Neural progenitor cell (in vitro differentiated cells): ENCODE measurements around the gene CTNNA1. TPM values are rescaled to one million over a fixed set of nuclear protein-coding genes. Genes with fewer than 3 reads are reported as not detected.

Experiments
- DNase-seq: peaks from one replicate; pipeline ENCODE4 v3.0.0-alpha.2; 2016; ENCODE audit warnings: low spot score
- H2AFZ ChIP-seq: fragments of 200-600 bp; sonication (generic); replicated peaks from 2 replicates; pipeline ENCODE4 v1.6.1; 2016; ENCODE audit warnings: antibody characterized with exemption
- H3F3A ChIP-seq: fragments of 200-600 bp; sonication (generic); 2 replicates; pipeline ENCODE4 v1.6.1; 2016; ENCODE audit warnings: antibody characterized with exemption, low read depth
- H3K27ac ChIP-seq: fragments of 200-600 bp; sonication (generic); 2 replicates; pipeline ENCODE4 v1.5.1; 2016; ENCODE audit warnings: mild to moderate bottlenecking
- H3K27me3 ChIP-seq: fragments of 200-600 bp; sonication (generic); 2 replicates; pipeline ENCODE4 v1.6.1; 2016; ENCODE audit warnings: mild to moderate bottlenecking, moderate library complexity
- H3K36me3 ChIP-seq: fragments of 200-600 bp; sonication (generic); 2 replicates; pipeline ENCODE4 v1.5.1; 2016
- H3K4me1 ChIP-seq: fragments of 200-600 bp; sonication (generic); 2 replicates; pipeline ENCODE4 v1.6.1; 2016; ENCODE audit warnings: mixed run types
- H3K4me2 ChIP-seq: fragments of 200-600 bp; sonication (generic); 2 replicates; pipeline ENCODE4 v1.6.1; 2016
- H3K4me3 ChIP-seq: fragments of 200-600 bp; sonication (generic); 2 replicates; pipeline ENCODE4 v1.5.1; 2016
- H3K79me2 ChIP-seq: fragments of 200-600 bp; sonication (generic); 2 replicates; pipeline ENCODE4 v1.6.1; 2016; ENCODE audit warnings: low read depth
- H3K9ac ChIP-seq: fragments of 200-600 bp; sonication (generic); 2 replicates; pipeline ENCODE4 v1.6.1; 2016
- H3K9me3 ChIP-seq: fragments of 200-600 bp; sonication (generic); 2 replicates; pipeline ENCODE4 v1.5.1; 2016; ENCODE audit warnings: low read depth
- H4K20me1 ChIP-seq: fragments of 200-600 bp; sonication (generic); 2 replicates; pipeline ENCODE4 v1.6.1; 2016; ENCODE audit warnings: low read depth
- H3K27ac Mint-ChIP-seq: 3 replicates; pipeline ENCODE4 v1.8.0; 2021; ENCODE audit warnings: mixed read lengths
- H3K27me3 Mint-ChIP-seq: 2 replicates; pipeline ENCODE4 v1.8.0; 2022; ENCODE audit warnings: low read depth, mild to moderate bottlenecking, inconsistent platforms, moderate library complexity, mixed read lengths; ENCODE audit not compliant: insufficient read depth
- H3K36me3 Mint-ChIP-seq: 3 replicates; pipeline ENCODE4 v1.8.0; 2021; ENCODE audit warnings: mixed read lengths
- H3K4me1 Mint-ChIP-seq: 3 replicates; pipeline ENCODE4 v1.8.0; 2021; ENCODE audit warnings: mixed read lengths
- H3K4me3 Mint-ChIP-seq: 3 replicates; pipeline ENCODE4 v1.8.0; 2021; ENCODE audit warnings: mild to moderate bottlenecking, moderate library complexity, mixed read lengths
- H3K9me3 Mint-ChIP-seq: 3 replicates; pipeline ENCODE4 v1.8.0; 2020; ENCODE audit warnings: mixed read lengths
- EZH2 ChIP-seq: fragments of 200-600 bp; sonication (generic); IDR thresholded peaks from 2 replicates; pipeline ENCODE4 v1.6.1; 2017; ENCODE audit warnings: antibody characterized with exemption, mild to moderate bottlenecking, moderate library complexity
- EZH2phosphoT487 ChIP-seq: fragments of 200-600 bp; sonication (generic); IDR thresholded peaks from 2 replicates; pipeline ENCODE4 v1.6.1; 2017; ENCODE audit warnings: antibody characterized with exemption
- total RNA-seq: library from RNA; depleted of rRNA; stranded (reverse); fragments of >200 nt; gene quantifications from 2 replicates; pipeline ENCODE4 v1.2.3, GENCODE V29; 2015; ENCODE audit warnings: low replicate concordance
- TF ChIP-seq, protein P1 (sequence below): fragments of 200-600 bp; sonication (generic); IDR thresholded peaks from 2 replicates; pipeline ENCODE4 v1.5.1; 2017; ENCODE audit warnings: antibody characterized with exemption, mild to moderate bottlenecking

CTNNA1 gene
- total RNA-seq, 1 donor from 2014 or later = 305 TPM

DNA sequence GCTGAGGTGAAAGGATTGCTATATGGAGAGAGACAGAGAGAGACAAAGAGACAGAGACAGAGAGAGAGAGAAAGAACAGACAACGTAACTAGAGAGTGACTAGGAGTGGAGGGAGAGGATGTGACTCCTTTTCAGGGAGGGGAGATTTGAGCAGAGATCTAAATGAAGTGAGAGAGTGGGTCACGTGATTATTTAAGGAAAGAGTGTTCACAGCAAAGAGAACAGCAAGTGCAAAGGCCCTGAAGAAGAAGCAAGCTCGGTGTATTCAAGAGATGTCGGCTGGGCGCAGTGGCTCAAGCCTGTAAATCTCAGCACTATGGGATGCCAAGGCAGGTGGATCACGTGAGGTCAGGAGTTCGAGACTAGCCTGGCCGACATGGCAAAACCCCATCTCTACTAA is 40.9 kb upstream of the CTNNA1 start:
- no peaks in the 10 kb centered on the region for H3K9me3 ChIP-seq
- Mint-ChIP-seq H3K9me3 (no peaks in the 10 kb centered on the region), H3K27ac (no peak overlapping the region), H3K27me3 (peaks cover 10% of the 10 kb centered on the region), H3K36me3 (no peaks in the 10 kb centered on the region), H3K4me1 (peaks cover 30% of the 10 kb centered on the region), H3K4me3 (no peak overlapping the region)
- H4K20me1 ChIP-seq = no peaks in the 10 kb centered on the region
- H3K4me1 ChIP-seq = peaks cover 30% of the 10 kb centered on the region
- no peak overlapping the region for H2AFZ ChIP-seq
- H3F3A ChIP-seq = peaks cover 44% of the 10 kb centered on the region
- no peak overlapping the region for H3K4me2 ChIP-seq
- no peak overlapping the region for H3K4me3 ChIP-seq
- H3K36me3 ChIP-seq = no peaks in the 10 kb centered on the region
- TF ChIP-seq, protein P1, sequence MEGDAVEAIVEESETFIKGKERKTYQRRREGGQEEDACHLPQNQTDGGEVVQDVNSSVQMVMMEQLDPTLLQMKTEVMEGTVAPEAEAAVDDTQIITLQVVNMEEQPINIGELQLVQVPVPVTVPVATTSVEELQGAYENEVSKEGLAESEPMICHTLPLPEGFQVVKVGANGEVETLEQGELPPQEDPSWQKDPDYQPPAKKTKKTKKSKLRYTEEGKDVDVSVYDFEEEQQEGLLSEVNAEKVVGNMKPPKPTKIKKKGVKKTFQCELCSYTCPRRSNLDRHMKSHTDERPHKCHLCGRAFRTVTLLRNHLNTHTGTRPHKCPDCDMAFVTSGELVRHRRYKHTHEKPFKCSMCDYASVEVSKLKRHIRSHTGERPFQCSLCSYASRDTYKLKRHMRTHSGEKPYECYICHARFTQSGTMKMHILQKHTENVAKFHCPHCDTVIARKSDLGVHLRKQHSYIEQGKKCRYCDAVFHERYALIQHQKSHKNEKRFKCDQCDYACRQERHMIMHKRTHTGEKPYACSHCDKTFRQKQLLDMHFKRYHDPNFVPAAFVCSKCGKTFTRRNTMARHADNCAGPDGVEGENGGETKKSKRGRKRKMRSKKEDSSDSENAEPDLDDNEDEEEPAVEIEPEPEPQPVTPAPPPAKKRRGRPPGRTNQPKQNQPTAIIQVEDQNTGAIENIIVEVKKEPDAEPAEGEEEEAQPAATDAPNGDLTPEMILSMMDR = no peak
- TF ChIP-seq EZH2phosphoT487 (no peak), EZH2 (no peak)
- no peaks in the 10 kb centered on the region for H3K27me3 ChIP-seq
- no peaks in the 10 kb centered on the region for H3K79me2 ChIP-seq
- no peak overlapping the region for H3K27ac ChIP-seq
- H3K9ac ChIP-seq = no peak overlapping the region
- DNase-seq = no peak

DNA sequence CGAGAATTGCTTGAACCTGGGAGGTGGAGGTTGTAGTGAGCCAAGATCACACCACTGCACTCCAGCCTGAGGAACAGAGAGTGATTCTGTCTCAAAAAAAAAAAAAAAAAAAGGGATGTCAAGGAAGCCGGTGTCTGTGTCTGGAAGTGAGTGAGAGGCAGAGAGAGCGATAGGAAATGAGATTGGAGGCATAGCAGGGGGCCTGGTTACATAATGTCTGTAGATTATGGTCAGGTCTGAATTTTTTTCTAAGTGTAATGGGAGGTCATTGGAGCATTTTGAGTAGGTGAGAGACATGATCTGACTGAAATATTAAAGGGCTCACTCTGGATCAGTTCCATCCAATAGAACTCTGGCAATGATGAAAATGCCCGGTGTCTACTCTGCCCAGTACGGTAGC is 40.4 kb upstream of the CTNNA1 start:
- no peaks in the 10 kb centered on the region for H3K9me3 ChIP-seq
- H3K27me3 ChIP-seq = no peaks in the 10 kb centered on the region
- TF ChIP-seq EZH2phosphoT487 = no peak
- no peak for TF ChIP-seq EZH2
- TF ChIP-seq, protein P1 = no peak

DNA sequence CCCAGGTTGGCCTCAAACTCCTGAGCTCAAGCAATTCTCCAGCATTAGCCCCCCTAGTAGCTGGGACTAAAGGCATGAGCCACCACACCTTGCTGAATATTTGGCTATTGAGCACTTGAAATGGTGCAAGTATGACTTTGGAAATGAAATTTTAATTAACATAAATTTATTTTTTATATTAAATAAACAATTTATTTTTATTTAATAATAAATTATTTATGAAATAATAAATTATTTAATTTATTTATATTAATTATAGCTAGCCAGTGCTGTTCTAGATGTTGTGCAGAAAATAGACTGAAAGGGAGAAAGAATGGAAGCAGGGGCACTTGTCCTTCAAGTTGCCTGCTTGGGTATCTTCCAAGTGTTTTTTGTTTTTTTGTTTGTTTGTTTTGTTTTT is 40.0 kb upstream of the CTNNA1 start:
- H3K4me1 Mint-ChIP-seq = peaks cover 34% of the 10 kb centered on the region
- H3K36me3 Mint-ChIP-seq = no peaks in the 10 kb centered on the region

More for the DNA sequence above, 40.4 kb upstream of the CTNNA1 start:
- Mint-ChIP-seq H3K27me3 (peaks cover 10% of the 10 kb centered on the region), H3K4me3 (peak overlapping the region; percentile 14), H3K27ac (no peak overlapping the region), H3K4me1 (peaks cover 32% of the 10 kb centered on the region), H3K9me3 (no peaks in the 10 kb centered on the region), H3K36me3 (no peaks in the 10 kb centered on the region)
- H3K9ac ChIP-seq = no peak overlapping the region
- no peak overlapping the region for H3K4me3 ChIP-seq
- H4K20me1 ChIP-seq = no peaks in the 10 kb centered on the region
- DNase-seq = no peak
- no peaks in the 10 kb centered on the region for H3K36me3 ChIP-seq
- H3K4me1 ChIP-seq = peaks cover 30% of the 10 kb centered on the region
- no peak overlapping the region for H3K4me2 ChIP-seq
- H3K27ac ChIP-seq = no peak overlapping the region
- H3F3A ChIP-seq = peaks cover 46% of the 10 kb centered on the region
- no peaks in the 10 kb centered on the region for H3K79me2 ChIP-seq
- no peak overlapping the region for H2AFZ ChIP-seq

More for the DNA sequence above, 40.0 kb upstream of the CTNNA1 start:
- Mint-ChIP-seq H3K4me3 (no peak overlapping the region), H3K27me3 (peaks cover 8% of the 10 kb centered on the region), H3K27ac (no peak overlapping the region), H3K9me3 (no peaks in the 10 kb centered on the region)
- no peak overlapping the region for H3K4me2 ChIP-seq
- no peak for DNase-seq
- no peak overlapping the region for H3K4me3 ChIP-seq
- no peaks in the 10 kb centered on the region for H3K27me3 ChIP-seq
- H3K36me3 ChIP-seq = no peaks in the 10 kb centered on the region
- H4K20me1 ChIP-seq = no peaks in the 10 kb centered on the region
- TF ChIP-seq, protein P1 = no peak
- TF ChIP-seq EZH2phosphoT487 (no peak), EZH2 (no peak)
- H3K4me1 ChIP-seq = peaks cover 30% of the 10 kb centered on the region
- no peak overlapping the region for H3K27ac ChIP-seq
- no peak overlapping the region for H3K9ac ChIP-seq
- H2AFZ ChIP-seq = no peak overlapping the region
- peaks cover 43% of the 10 kb centered on the region for H3F3A ChIP-seq
- H3K79me2 ChIP-seq = no peaks in the 10 kb centered on the region
- no peaks in the 10 kb centered on the region for H3K9me3 ChIP-seq
